H9 (cell line): ENCODE results near the gene TFRC. TPM values are rescaled to one million over a fixed set of nuclear protein-coding genes. Genes with fewer than 3 reads are reported as not detected.

Experiments
- DNase-seq: peaks from one replicate; pipeline ENCODE4 v3.0.0-alpha.2; 2017
- H2AFZ ChIP-seq: one replicate; pipeline ENCODE4 v1.6.1; 2013; ENCODE audit warnings: mild to moderate bottlenecking, low read length, control low read depth, moderate library complexity
- H2AK5ac ChIP-seq: 2 replicates; pipeline ENCODE4 v1.6.1; 2013; ENCODE audit warnings: low read length, control low read depth, mixed read lengths; ENCODE audit not compliant: insufficient read length
- H2BK120ac ChIP-seq: one replicate; pipeline ENCODE4 v1.6.1; 2013; ENCODE audit warnings: low read depth, mild to moderate bottlenecking, low read length, control low read depth, inconsistent platforms; ENCODE audit not compliant: poor library complexity, severe bottlenecking
- H2BK12ac ChIP-seq: 2 replicates; pipeline ENCODE4 v1.6.1; 2013; ENCODE audit warnings: low read length, control low read depth, mixed read lengths, low read depth; ENCODE audit not compliant: insufficient read length
- H2BK15ac ChIP-seq: 2 replicates; pipeline ENCODE4 v1.6.1; 2013; ENCODE audit warnings: low read depth, low read length, control low read depth
- H2BK20ac ChIP-seq: one replicate; pipeline ENCODE4 v1.6.1; 2013; ENCODE audit warnings: low read depth, mild to moderate bottlenecking, low read length, control low read depth, inconsistent platforms; ENCODE audit not compliant: poor library complexity, severe bottlenecking
- H2BK5ac ChIP-seq: 2 replicates; pipeline ENCODE4 v1.6.1; 2013; ENCODE audit warnings: low read length, control low read depth, mixed read lengths; ENCODE audit not compliant: insufficient read length
- H3K14ac ChIP-seq: 2 replicates; pipeline ENCODE4 v1.6.1; 2013; ENCODE audit warnings: low read length, control low read depth; ENCODE audit not compliant: insufficient read depth
- H3K18ac ChIP-seq: 2 replicates; pipeline ENCODE4 v1.6.1; 2013; ENCODE audit warnings: low read depth, mild to moderate bottlenecking, mixed read lengths, low read length, control low read depth; ENCODE audit not compliant: insufficient read length
- H3K23ac ChIP-seq: 2 replicates; pipeline ENCODE4 v1.6.1; 2013; ENCODE audit warnings: low read length, control low read depth, mixed read lengths, low read depth; ENCODE audit not compliant: insufficient read length
- H3K23me2 ChIP-seq: 2 replicates; pipeline ENCODE4 v1.6.1; 2013; ENCODE audit warnings: low read depth, mild to moderate bottlenecking, mixed read lengths, low read length, control low read depth; ENCODE audit not compliant: insufficient read length, poor library complexity, severe bottlenecking
- H3K27ac ChIP-seq: 2 replicates; pipeline ENCODE4 v1.5.1; 2013; ENCODE audit warnings: low read length, control low read depth, mixed read lengths, low read depth; ENCODE audit not compliant: insufficient read length
- H3K27me3 ChIP-seq: 2 replicates; pipeline ENCODE4 v1.6.1; 2013; ENCODE audit warnings: low read length, control low read depth, inconsistent platforms; ENCODE audit not compliant: insufficient read depth
- H3K4ac ChIP-seq: 2 replicates; pipeline ENCODE4 v1.6.1; 2013; ENCODE audit warnings: low read depth, mild to moderate bottlenecking, control low read depth, inconsistent platforms, low read length, moderate library complexity
- H3K4me1 ChIP-seq: 2 replicates; pipeline ENCODE4 v1.6.1; 2013; ENCODE audit warnings: low read length, control low read depth, inconsistent platforms; ENCODE audit not compliant: insufficient read depth
- H3K4me2 ChIP-seq: 2 replicates; pipeline ENCODE4 v1.6.1; 2013; ENCODE audit warnings: low read length, control low read depth, mixed read lengths; ENCODE audit not compliant: insufficient read length, insufficient read depth
- H3K56ac ChIP-seq: 2 replicates; pipeline ENCODE4 v1.6.1; 2013; ENCODE audit warnings: low read depth, mild to moderate bottlenecking, mixed read lengths, low read length, control low read depth; ENCODE audit not compliant: insufficient read length
- H3K79me1 ChIP-seq: 2 replicates; pipeline ENCODE4 v1.6.1; 2013; ENCODE audit warnings: low read depth, mild to moderate bottlenecking, moderate library complexity, low read length, control low read depth, inconsistent platforms; ENCODE audit not compliant: insufficient read depth, poor library complexity, severe bottlenecking
- H3K79me2 ChIP-seq: 2 replicates; pipeline ENCODE4 v1.6.1; 2013; ENCODE audit warnings: low read length, control low read depth, inconsistent platforms; ENCODE audit not compliant: insufficient read depth
- H3K9ac ChIP-seq: 2 replicates; pipeline ENCODE4 v1.6.1; 2013; ENCODE audit warnings: low read length, control low read depth, mixed read lengths; ENCODE audit not compliant: insufficient read length; ENCODE audit errors: extremely low read depth
- H3K9me3 ChIP-seq: one replicate; pipeline ENCODE4 v1.6.1; 2013; ENCODE audit warnings: low read depth, low read length, inconsistent platforms; ENCODE audit not compliant: control insufficient read depth
- H3T11ph ChIP-seq: one replicate; pipeline ENCODE4 v1.6.1; 2013; ENCODE audit warnings: mild to moderate bottlenecking, low read length, control low read depth, inconsistent platforms
- H4K20me1 ChIP-seq: one replicate; pipeline ENCODE4 v1.6.1; 2013; ENCODE audit not compliant: control insufficient read depth, insufficient read length, insufficient read depth
- H4K5ac ChIP-seq: 2 replicates; pipeline ENCODE4 v1.6.1; 2013; ENCODE audit warnings: low read depth, mild to moderate bottlenecking, mixed read lengths, low read length, control low read depth; ENCODE audit not compliant: insufficient read length
- H4K8ac ChIP-seq: replicated peaks from 2 replicates; pipeline ENCODE4 v1.6.1; 2013; ENCODE audit warnings: low read length, control low read depth, mixed read lengths, low read depth; ENCODE audit not compliant: insufficient read length
- H4K91ac ChIP-seq: 2 replicates; pipeline ENCODE4 v1.6.1; 2013; ENCODE audit warnings: low read depth, mild to moderate bottlenecking, moderate library complexity, mixed read lengths, low read length, control low read depth; ENCODE audit not compliant: insufficient read length
- H3K27ac Mint-ChIP-seq, 3 experiments: 2 replicates in 2 of 3; 3 replicates in 1 of 3; pipeline ENCODE4 v1.8.0; 2020 to 2021; ENCODE audit warnings: mixed read lengths in 3 of 3, mild to moderate bottlenecking in 1 of 3, moderate library complexity in 1 of 3
- H3K27me3 Mint-ChIP-seq: 2 replicates; pipeline ENCODE4 v1.8.0; 2021; ENCODE audit warnings: low read depth, mild to moderate bottlenecking, moderate library complexity, mixed read lengths
- H3K36me3 Mint-ChIP-seq, 3 experiments: 2 replicates in 2 of 3; 3 replicates in 1 of 3; pipeline ENCODE4 v1.8.0; 2020 to 2021; ENCODE audit warnings: low read depth in 3 of 3, mixed read lengths in 3 of 3; ENCODE audit not compliant: insufficient read depth in 1 of 3
- H3K4me1 Mint-ChIP-seq, 2 experiments: 2 replicates each; pipeline ENCODE4 v1.8.0; 2020; ENCODE audit warnings: mixed read lengths in 2 of 2
- H3K4me3 Mint-ChIP-seq, 2 experiments: 2 replicates in 1 of 2; 3 replicates in 1 of 2; pipeline ENCODE4 v1.8.0; 2020 to 2021; ENCODE audit warnings: mild to moderate bottlenecking in 2 of 2, mixed read lengths in 2 of 2, moderate library complexity in 1 of 2
- H3K9me3 Mint-ChIP-seq, 2 experiments: 2 replicates in 1 of 2; 3 replicates in 1 of 2; pipeline ENCODE4 v1.8.0; 2020; ENCODE audit warnings: mild to moderate bottlenecking in 2 of 2, mixed read lengths in 2 of 2, moderate library complexity in 1 of 2
- CTCF ChIP-seq: fragments of 200-600 bp; sonication (generic); conservative IDR thresholded peaks from 3 replicates; pipeline ENCODE4 v1.8.0; 2021; ENCODE audit warnings: antibody characterized with exemption, mild to moderate bottlenecking
- WGBS: extraction: QIAGEN DNeasy Blood & Tissue Kit; methylation state at CpG from one replicate; pipeline ENCODE4 v1.1.7; 2013; ENCODE audit warnings: missing lambda C conversion rate, low lambda C conversion rate, mixed read lengths; ENCODE audit not compliant: insufficient read length; ENCODE audit errors: extremely low coverage; 5-methylcytosine and 5-hydroxymethylcytosine counted together
- total RNA-seq: library from RNA; stranded (reverse); gene quantifications from 2 replicates; pipeline ENCODE4 v1.2.1, GENCODE V29; 2021

Gene TFRC
- total RNA-seq, 1 experiment from 2014 or later, result 135 TPM

DNA sequence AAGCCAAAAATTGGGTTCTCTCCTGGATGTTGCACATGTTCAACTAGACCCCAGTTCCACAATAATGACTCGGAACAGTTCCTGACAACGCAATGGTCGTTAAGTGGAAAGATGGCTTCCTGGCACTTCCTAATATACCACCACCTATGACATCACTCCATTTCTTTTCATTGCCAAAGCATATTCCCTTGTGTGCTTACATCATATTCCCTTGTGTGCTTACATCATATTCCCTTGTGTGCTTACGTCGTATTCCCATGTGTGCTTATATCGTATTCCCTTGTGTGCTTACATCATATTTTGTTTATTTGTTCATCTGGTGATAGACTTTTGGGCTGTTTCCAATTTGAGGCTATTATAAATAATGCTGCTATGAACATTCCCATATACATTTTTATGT, 39.2 kb downstream of the TFRC start:
- Histone ChIP-seq H3K9me3 (no peaks in the 10 kb centered on the region), H4K8ac (no peak overlapping the region), H3K14ac (no peak overlapping the region), H3K4ac (no peak overlapping the region), H3K4me2 (no peak overlapping the region), H2BK20ac (no peak overlapping the region), H3K4me1 (no peaks in the 10 kb centered on the region), H4K91ac (no peak overlapping the region), H3K79me1 (no peaks in the 10 kb centered on the region), H4K20me1 (no peaks in the 10 kb centered on the region), H3K79me2 (no peaks in the 10 kb centered on the region), H3T11ph (no peak overlapping the region), H3K18ac (no peak overlapping the region), H2AFZ (no peak overlapping the region), H3K56ac (no peak overlapping the region), H4K5ac (no peak overlapping the region), H3K23ac (no peak overlapping the region), H3K27ac (no peak overlapping the region), H2AK5ac (no peak overlapping the region), H2BK15ac (no peak overlapping the region), H2BK5ac (no peak overlapping the region), H3K27me3 (no peaks in the 10 kb centered on the region), H3K9ac (no peak overlapping the region), H2BK120ac (no peak overlapping the region), H2BK12ac (no peak overlapping the region), H3K23me2 (no peaks in the 10 kb centered on the region)
- Mint-ChIP-seq H3K27me3 (peaks cover 1% of the 10 kb centered on the region; the same call in 1 of the 2 replicates), H3K4me3 (no peak overlapping the region), H3K27ac (no peak overlapping the region; a peak in 1 of 7 replicates), H3K9me3 (no peaks in the 10 kb centered on the region; a peak in 3 of 5 replicates), H3K36me3 (peaks cover 0 to 4% (median 2%) of the 10 kb centered on the region in 3 experiments; a peak in 4 of 7 replicates), H3K4me1 (peaks cover 3 to 8% of the 10 kb centered on the region in 2 experiments)
- DNase-seq, result no peak
- WGBS, result no CpG with 5 or more reads among the region's 6 CpGs
- no peak for TF ChIP-seq CTCF
